Heart right ventricle (tissue), 16 donors: ENCODE measurements around the gene SLC38A2. TPM values are rescaled to one million over a fixed set of nuclear protein-coding genes. Genes with fewer than 3 reads are reported as not detected.

Experiments used
- ATAC-seq, 8 donors: fragments of 200-7000 bp; cut with Tn5 transposase; one replicate each; pipeline ENCODE4 v1.9.1; 2020; ENCODE audit warnings: mild to moderate bottlenecking in 8 of 8, moderate library complexity in 8 of 8, moderate number of reproducible peaks in 1 of 8
- DNase-seq, 2 donors: peaks; one replicate each; pipeline ENCODE4 v3.0.0-alpha.2; 2020
- H3K27ac ChIP-seq, 10 donors: fragments of 200-600 bp; sonication (generic) in 2 of 10; one replicate each; pipeline versions ENCODE4 v1.5.0 to v1.8.0; 2020 to 2022; ENCODE audit warnings: mild to moderate bottlenecking in 3 of 10
- H3K27me3 ChIP-seq, 7 donors: fragments of 200-600 bp; one replicate each; pipeline ENCODE4 v1.8.0; 2021 to 2022; ENCODE audit warnings: mild to moderate bottlenecking in 2 of 7
- H3K36me3 ChIP-seq, 9 donors: fragments of 200-600 bp; sonication (generic) in 1 of 9; one replicate each; pipeline versions ENCODE4 v1.5.0 to v1.8.0; 2020 to 2022; ENCODE audit warnings: mild to moderate bottlenecking in 2 of 9
- H3K4me1 ChIP-seq, 9 donors: fragments of 200-600 bp; sonication (generic) in 1 of 9; one replicate each; pipeline versions ENCODE4 v1.5.0 to v1.8.0; 2020 to 2022; ENCODE audit warnings: mild to moderate bottlenecking in 4 of 9
- H3K4me3 ChIP-seq, 10 donors: fragments of 200-600 bp; sonication (generic) in 2 of 10; one replicate each; pipeline versions ENCODE4 v1.5.0 to v1.8.0; 2020 to 2022; ENCODE audit warnings: mild to moderate bottlenecking in 7 of 10, moderate library complexity in 2 of 10
- H3K9me3 ChIP-seq, 11 donors: fragments of 200-600 bp in 10 of 11; sonication (generic) in 2 of 11; one replicate each; pipeline versions ENCODE4 v1.5.0 to v1.8.0; 2013 to 2022; ENCODE audit warnings: mild to moderate bottlenecking in 2 of 11, control low read depth in 1 of 11, moderate library complexity in 1 of 11
- CTCF ChIP-seq, 9 donors: fragments of 200-600 bp; sonication (generic) in 2 of 9; IDR thresholded peaks; one replicate each; pipeline versions ENCODE4 v1.5.0 to v1.8.0; 2021 to 2022; ENCODE audit warnings: antibody characterized with exemption in 9 of 9, mild to moderate bottlenecking in 5 of 9, moderate library complexity in 1 of 9
- WGBS, 2 donors: extraction: QIAGEN DNeasy Blood & Tissue Kit; methylation state at CpG; one replicate each; pipeline ENCODE4 v1.1.7; 2013; ENCODE audit warnings: inconsistent platforms in 1 of 2; 5-methylcytosine and 5-hydroxymethylcytosine counted together
- intact Hi-C, 10 donors: fragments of 100-400 bp; cut with DNase I; formaldehyde crosslinking; loops; one replicate each; pipeline versions ENCODE4 v1.11.1 to v1.14.2; 2022
- polyA plus RNA-seq, 2 donors: library from polyadenylated mRNA; stranded (reverse); fragments of 200-250 nt; gene quantifications; one replicate each; pipeline ENCODE4 v1.2.3, GENCODE V29; 2013
- total RNA-seq, 10 donors: library from RNA; stranded (reverse); fragmentation: NEBNext Ultra II Directional in 3 of 10; extraction: Animal tissue kit (Norgen Biotek cat#: 25700) in 3 of 10; gene quantifications; one replicate each; pipeline versions ENCODE4 v1.2.1 to v1.2.4, GENCODE V29; 2021 to 2023
- donor health status: Arrhythmogenic right ventricular cardiomyopathy.
- donor health status: ischemic (EF 13 %, LVEDD 7.1; RV severe dilation, severe dysfunction).
- donor health status: healthy with polysubstance abuse.
- donor health status: DM: no; HTN: yes; CAD: no.
- donor health status: DM: no; HTN: no; CAD: no.
- donor health status: ischemic (EF 25% LVEDD 6.9; RV normal size, moderate dysfunction).
- donor health status: ischemic (EF 25% LVEDD 5.7; RV mildly dilated, moderate dysfunction).
- donor health status: healthy.
- donor health status: DM: yes; HTN: yes; CAD: no.
- donor health status: Ischemic cardiomyopathy.
- donor health status: ischemic (EF 35%, LVEDD 5.7; RV mildly dilated, moderate dysfunction).
- donor health status: nonischemic (EF 11% LVEDD 7.7; RV severe dilation, severe dysfunction).
- donor health status: DM: yes; HTN: yes; CAD: no.
- donor health status: PGD.
- donor health status: ischemic (EF 29% LVEDD 5.4; RV normal size, mild dysfunction).
- donor health status: nonischemic (EF 23%, LVEDD 6.1; RV moderate dilation, normal function).

SLC38A2 gene
- total and polyA plus RNA-seq, 12 donors: 65.3 to 203 (median 107) TPM

GRCh38 chr12:46369095-46369473 lies 3.5 kb downstream of the SLC38A2 start:
- Histone ChIP-seq H3K4me1 (peaks cover 19 to 79% (median 73%) of the 10 kb centered on the region in 9 donors), H3K27me3 (no peaks in the 10 kb centered on the region), H3K36me3 (peaks cover 0 to 71% (median 52%) of the 10 kb centered on the region in 9 donors), H3K4me3 (peak overlapping the region; percentile 73 to 98 (median 89)), H3K9me3 (no peaks in the 10 kb centered on the region), H3K27ac (peak overlapping the region in 8 of 10 donors; percentile 2 to 99 (median 96))
- ATAC-seq (no peak), DNase-seq (no peak)
- intact Hi-C loops: loop anchor here in 3 of 10 donors (1.0 to 10.0 kb wide), 3 partner anchors 102 to 290 kb away; partner anchors contain the start of gene SLC38A1 (in 2 of the 3)
- TF ChIP-seq CTCF (IDR thresholded peaks at IDR 0.05): no peak
- 43 to 51% methylated on average over 4 of the region's 4 CpGs for WGBS, 2 donors

- H3K27me3 ChIP-seq: no peaks in the 10 kb centered on the region
- peak overlapping the region in 7 of 10 donors; percentile 24 to 99 (median 96) for H3K27ac ChIP-seq
- no peak for ATAC-seq
- DNase-seq: no peak
- 13 to 27% methylated on average over 1 of the region's 1 CpG for WGBS, 2 donors
- no peak for TF ChIP-seq CTCF (IDR thresholded peaks at IDR 0.05)
- peaks cover 19 to 79% (median 73%) of the 10 kb centered on the region in 9 donors for H3K4me1 ChIP-seq
- no peaks in the 10 kb centered on the region for H3K9me3 ChIP-seq
- peak overlapping the region in 9 of 10 donors; percentile 73 to 98 (median 89) for H3K4me3 ChIP-seq
- intact Hi-C loops: loop anchor here in 3 of 10 donors (1.0 to 10.0 kb wide), 3 partner anchors 101 to 291 kb away; partner anchors contain the start of gene SLC38A1 (in 2 of the 3)
- peaks cover 0 to 75% (median 56%) of the 10 kb centered on the region in 9 donors for H3K36me3 ChIP-seq
Measured at GRCh38 chr12:46368684-46369083, 3.9 kb downstream of the SLC38A2 start.

- no peaks in the 10 kb centered on the region for H3K9me3 ChIP-seq
- H3K27me3 ChIP-seq: no peaks in the 10 kb centered on the region
- H3K4me3 ChIP-seq: peak overlapping the region in 9 of 10 donors; percentile 6 to 94 (median 88)
- no peak for TF ChIP-seq CTCF (IDR thresholded peaks at IDR 0.05)
- peaks cover 19 to 83% (median 77%) of the 10 kb centered on the region in 9 donors for H3K4me1 ChIP-seq
- no peak for DNase-seq
- intact Hi-C loops: loop anchor here in 2 of 10 donors (5.0 to 10.0 kb wide), 2 partner anchors 101 to 103 kb away; partner anchors contain the start of gene SLC38A1 (in 2 of the 2)
- H3K36me3 ChIP-seq: peaks cover 0 to 81% (median 61%) of the 10 kb centered on the region in 9 donors
- peak overlapping the region in 7 of 10 donors; percentile 24 to 99 (median 96) for H3K27ac ChIP-seq
- no peak for ATAC-seq
Measured at GRCh38 chr12:46368138-46368537, 4.4 kb downstream of the SLC38A2 start.

- Histone ChIP-seq H3K36me3 (peaks cover 0 to 87% (median 68%) of the 10 kb centered on the region in 9 donors), H3K4me3 (peak overlapping the region in 9 of 10 donors; percentile 6 to 94 (median 75)), H3K27ac (peak overlapping the region in 6 of 10 donors; percentile 24 to 99 (median 96)), H3K4me1 (peaks cover 19 to 89% (median 81%) of the 10 kb centered on the region in 9 donors), H3K9me3 (no peaks in the 10 kb centered on the region), H3K27me3 (no peaks in the 10 kb centered on the region)
- no peak for DNase-seq
- no peak for ATAC-seq
- 40 to 41% methylated on average over 5 of the region's 5 CpGs for WGBS, 2 donors
- intact Hi-C loops: loop anchor here in 2 of 10 donors (5.0 to 10.0 kb wide), 2 partner anchors 100 to 103 kb away; partner anchors contain the start of gene SLC38A1 (in 2 of the 2)
- no peak for TF ChIP-seq CTCF (IDR thresholded peaks at IDR 0.05)
Measured at GRCh38 chr12:46367351-46368029, 5.1 kb downstream of the SLC38A2 start.
